HepG2 (cell line): ENCODE measurements around the gene OS9. TPM values are rescaled to one million over a fixed set of nuclear protein-coding genes. Genes with fewer than 3 reads are reported as not detected.

ENCODE experiments used
- CBX1 ChIP-seq: IDR thresholded peaks from one replicate; pipeline ENCODE4 v1.6.1; 2016; ENCODE audit warnings: antibody characterized with exemption, low read depth
- CREB1 ChIP-seq, 2 experiments: fragments of 450-650 bp in 1 of 2; IDR thresholded peaks; 2 replicates each; pipeline ENCODE4 v1.6.1; 2016 to 2017; ENCODE audit warnings: control low read depth in 1 of 2, mild to moderate bottlenecking in 1 of 2, missing compliant biosample characterization in 1 of 2, missing genetic modification characterization in 1 of 2
- EEA1 ChIP-seq: sonication (generic); formaldehyde crosslinking; IDR thresholded peaks from 2 replicates; pipeline ENCODE4 v1.5.1; 2020; ENCODE audit warnings: mild to moderate bottlenecking, missing genetic modification reagents, borderline replicate concordance
- HOXA7 ChIP-seq: sonication (generic); formaldehyde crosslinking; IDR thresholded peaks from 2 replicates; pipeline ENCODE4 v1.8.1; 2022; ENCODE audit warnings: mild to moderate bottlenecking, missing genetic modification reagents, moderate library complexity
- KLF16 ChIP-seq, 2 experiments: sonication (generic) in 1 of 2; formaldehyde crosslinking in 1 of 2; IDR thresholded peaks; 2 replicates each; pipeline versions ENCODE4 v1.6.1 to v1.8.0; 2016 to 2023; ENCODE audit warnings: missing genetic modification reagents in 2 of 2, missing compliant biosample characterization in 1 of 2
- MXD1 ChIP-seq: sonication (generic); formaldehyde crosslinking; IDR thresholded peaks from 2 replicates; pipeline ENCODE4 v1.4.0; 2020; ENCODE audit warnings: mild to moderate bottlenecking, missing genetic modification reagents
- NCOA1 ChIP-seq: sonication (generic); formaldehyde crosslinking; IDR thresholded peaks from 2 replicates; pipeline ENCODE4 v1.9.0; 2021; ENCODE audit warnings: missing genetic modification reagents
- NFRKB ChIP-seq: fragments of 450-650 bp; IDR thresholded peaks from 2 replicates; pipeline ENCODE4 v1.6.1; 2017
- POLR2AphosphoS2 ChIP-seq: IDR thresholded peaks from 2 replicates; pipeline ENCODE4 v1.6.1; 2011; ENCODE audit warnings: low read depth, low read length, improper control_type of control experiment
- RERE ChIP-seq: IDR thresholded peaks from 2 replicates; pipeline ENCODE4 v1.6.1; 2016; ENCODE audit warnings: low read depth, missing genetic modification reagents, missing compliant biosample characterization
- SSRP1 ChIP-seq: IDR thresholded peaks from 2 replicates; pipeline ENCODE4 v1.6.1; 2016; ENCODE audit warnings: control low read depth
- THAP7 ChIP-seq: sonication (generic); formaldehyde crosslinking; IDR thresholded peaks from 2 replicates; pipeline ENCODE4 v1.8.1; 2023; ENCODE audit warnings: mild to moderate bottlenecking, missing genetic modification reagents
- THAP9 ChIP-seq: sonication (generic); formaldehyde crosslinking; IDR thresholded peaks from 2 replicates; pipeline ENCODE4; 2020; ENCODE audit warnings: missing genetic modification reagents, mild to moderate bottlenecking, borderline replicate concordance
- TOE1 ChIP-seq: sonication (generic); formaldehyde crosslinking; IDR thresholded peaks from 2 replicates; pipeline ENCODE4 v1.4.0; 2020; ENCODE audit warnings: mild to moderate bottlenecking, missing genetic modification reagents
- ZNF225 ChIP-seq: sonication (generic); formaldehyde crosslinking; IDR thresholded peaks from 2 replicates; pipeline ENCODE4 v1.4.0; 2020; ENCODE audit warnings: mild to moderate bottlenecking, missing genetic modification reagents
- ZNF326 ChIP-seq: sonication (generic); formaldehyde crosslinking; IDR thresholded peaks from 2 replicates; pipeline ENCODE4 v1.4.0; 2020; ENCODE audit warnings: missing genetic modification reagents, borderline replicate concordance
- ZNF441 ChIP-seq: sonication (generic); formaldehyde crosslinking; IDR thresholded peaks from 2 replicates; pipeline ENCODE4 v1.7.0; 2021; ENCODE audit warnings: missing genetic modification reagents, borderline replicate concordance
- ZNF775 ChIP-seq: sonication (generic); formaldehyde crosslinking; IDR thresholded peaks from 2 replicates; pipeline ENCODE4 v1.4.0; 2020; ENCODE audit warnings: missing genetic modification reagents, mild to moderate bottlenecking, moderate library complexity, borderline replicate concordance
- ZSCAN5A ChIP-seq: sonication (generic); formaldehyde crosslinking; IDR thresholded peaks from 2 replicates; pipeline ENCODE4 v1.8.0; 2022; ENCODE audit warnings: mild to moderate bottlenecking, missing genetic modification reagents, borderline replicate concordance
- polyA plus RNA-seq, 8 experiments: library from polyadenylated mRNA; depleted of rRNA in 3 of 8; stranded (reverse) in 7 of 8; unstranded in 1 of 8; fragments of >200 nt; fragmentation: Illumina TruSeq in 4 of 8; extraction: Trizol in 4 of 8; gene quantifications; 2 replicates each; pipeline versions ENCODE4 v1.2.1 to v1.2.3, GENCODE V29; 2011 to 2016; ENCODE audit warnings: low read depth in 4 of 8, missing spikeins in 1 of 8, mixed read lengths in 1 of 8; ENCODE audit not compliant: insufficient read depth in 1 of 8
- total RNA-seq, 5 experiments: library from RNA; depleted of rRNA; stranded (reverse); fragments of >200 nt; fragmentation: Illumina TruSeq; extraction: Trizol; gene quantifications; 2 replicates each; pipeline ENCODE4 v1.2.3, GENCODE V29; 2016; ENCODE audit warnings: low read depth in 1 of 5

OS9 gene
- total and polyA plus RNA-seq, 2 of the 13 experiments (the other 11 are each of a cell fraction or from before 2014, with no cell fraction given): 156 to 206 TPM

- TF ChIP-seq MXD1 (CRISPR knock-in tag): peak; percentile 47; the same call in 1 of the 2 replicates
- no peak for TF ChIP-seq ZNF225 (CRISPR knock-in tag)
- peak; percentile 96 for TF ChIP-seq ZNF441 (CRISPR knock-in tag)
- TF ChIP-seq CREB1 (IDR thresholded peaks at IDR 0.05): no peak
- no peak for TF ChIP-seq CREB1 (CRISPR knock-in tag; IDR thresholded peaks at IDR 0.05)
- no peak for TF ChIP-seq ZSCAN5A (CRISPR knock-in tag)
- no peak for TF ChIP-seq ZNF775 (CRISPR knock-in tag)
- no peak for TF ChIP-seq HOXA7 (CRISPR knock-in tag)
- TF ChIP-seq THAP9: no peak; the same call in 1 of the 2 replicates
- TF ChIP-seq NCOA1 (CRISPR knock-in tag): no peak
- no peak for TF ChIP-seq KLF16 (CRISPR knock-in tag; IDR thresholded peaks at IDR 0.05)
- TF ChIP-seq RERE (CRISPR knock-in tag): no peak
- TF ChIP-seq SSRP1 (CRISPR knock-in tag): no peak
- no peak for TF ChIP-seq NFRKB
- no peak for TF ChIP-seq TOE1 (CRISPR knock-in tag)
- TF ChIP-seq EEA1 (CRISPR knock-in tag): no peak
- no peak for TF ChIP-seq ZNF326 (CRISPR knock-in tag)
- peak; percentile 48 for TF ChIP-seq CBX1
- TF ChIP-seq POLR2AphosphoS2: no peak
- no peak for TF ChIP-seq THAP7 (CRISPR knock-in tag)
Measured at GRCh38 chr12:57765003-57765697, 71.2 kb downstream of the OS9 start (continued).
